Measurements from ENCODE around the gene RHNO1. TPM values are rescaled to one million over a fixed set of nuclear protein-coding genes. Genes with fewer than 3 reads are reported as not detected.

The RHNO1 gene
- polyA plus RNA-seq, 1 donor: 40.5 TPM

- no peak for DNase-seq
These were observed 18.5 kb downstream of the RHNO1 start for GRCh38 chr12:2895511-2895910.

- no peak for DNase-seq
These were observed 20.4 kb downstream of the RHNO1 start for GRCh38 chr12:2897418-2897817.

GRCh38 chr12:2900642-2901041, 23.6 kb downstream of the RHNO1 start:
- DNase-seq: no peak

- DNase-seq: no peak
These were observed 25.4 kb downstream of the RHNO1 start for GRCh38 chr12:2902272-2902880.

- DNase-seq: no peak
These were observed 27.2 kb downstream of the RHNO1 start for GRCh38 chr12:2904260-2904659.

GRCh38 chr12:2912216-2912575, 35.2 kb downstream of the RHNO1 start:
- DNase-seq: no peak

- no peak for DNase-seq
These were observed 42.2 kb downstream of the RHNO1 start for GRCh38 chr12:2919249-2919648.

- no peak for DNase-seq
These were observed 45.3 kb downstream of the RHNO1 start for GRCh38 chr12:2922329-2922728.

GRCh38 chr12:2923057-2923456, 46.0 kb downstream of the RHNO1 start:
- no peak for DNase-seq

GRCh38 chr12:2924019-2924418, 47.0 kb downstream of the RHNO1 start:
- DNase-seq: no peak

GRCh38 chr12:2925322-2925995, 48.4 kb downstream of the RHNO1 start:
- DNase-seq: no peak

GRCh38 chr12:2930865-2931264, 53.8 kb downstream of the RHNO1 start:
- DNase-seq: no peak

- DNase-seq: no peak
These were observed 56.6 kb downstream of the RHNO1 start for GRCh38 chr12:2933586-2933985.

GRCh38 chr12:2934371-2934770, 57.3 kb downstream of the RHNO1 start:
- no peak for DNase-seq

GRCh38 chr12:2936301-2936700, 59.3 kb downstream of the RHNO1 start:
- no peak for DNase-seq

- no peak for DNase-seq
These were observed 60.5 kb downstream of the RHNO1 start for GRCh38 chr12:2937500-2937899.

Other genes with a start within 250 kb of the RHNO1 start
- gene FKBP4, start 82.3 kb upstream of the RHNO1 start, polyA plus RNA-seq (ENCODE audit: insufficient read length): 128 TPM
- gene ITFG2, start 64.6 kb upstream of the RHNO1 start, polyA plus RNA-seq (ENCODE audit: insufficient read length): 94.4 TPM
- 29.7 TPM for gene NRIP2, start 42.2 kb upstream of the RHNO1 start, polyA plus RNA-seq (ENCODE audit: insufficient read length)
- gene TEX52, start 20.2 kb upstream of the RHNO1 start, polyA plus RNA-seq (ENCODE audit: insufficient read length): 3.1 TPM
- 46.4 TPM for gene FOXM1, start within 50 bp of the RHNO1 start, polyA plus RNA-seq (ENCODE audit: insufficient read length)
- gene TULP3, start 13.7 kb downstream of the RHNO1 start, polyA plus RNA-seq (ENCODE audit: insufficient read length): 34.7 TPM
- 16.7 TPM for gene TEAD4, start 82.2 kb downstream of the RHNO1 start, polyA plus RNA-seq (ENCODE audit: insufficient read length)
- gene TSPAN9, start 200.2 kb downstream of the RHNO1 start, polyA plus RNA-seq (ENCODE audit: insufficient read length): 79.9 TPM

All from left kidney (tissue), 2 donors.